ENCODE measurements around the gene ZZZ3.

DNA sequence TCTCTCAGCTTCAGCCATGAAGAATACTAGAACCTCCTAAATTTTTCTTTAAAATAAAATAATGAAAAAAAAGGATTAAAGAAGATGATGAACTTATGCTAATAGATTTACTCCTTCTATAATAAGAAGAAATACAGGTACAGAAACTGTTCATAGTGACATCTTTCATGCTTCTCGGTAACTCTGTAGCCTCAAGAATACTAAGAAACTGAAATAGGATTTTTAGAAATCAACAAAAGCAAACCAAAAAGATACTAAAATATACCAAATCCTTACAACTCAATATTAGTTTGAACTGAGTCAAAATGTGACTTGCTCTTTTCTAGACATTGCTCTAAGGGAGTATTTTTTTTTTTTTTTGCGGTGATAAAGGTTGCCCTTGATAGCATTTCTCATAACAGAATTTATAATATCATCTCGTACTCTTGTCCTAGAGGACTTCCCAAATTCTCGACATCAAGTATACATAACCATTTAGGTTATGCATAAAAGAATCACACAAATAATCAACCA is 42.8 kb downstream of the ZZZ3 start:
- TF ChIP-seq, protein P1, sequence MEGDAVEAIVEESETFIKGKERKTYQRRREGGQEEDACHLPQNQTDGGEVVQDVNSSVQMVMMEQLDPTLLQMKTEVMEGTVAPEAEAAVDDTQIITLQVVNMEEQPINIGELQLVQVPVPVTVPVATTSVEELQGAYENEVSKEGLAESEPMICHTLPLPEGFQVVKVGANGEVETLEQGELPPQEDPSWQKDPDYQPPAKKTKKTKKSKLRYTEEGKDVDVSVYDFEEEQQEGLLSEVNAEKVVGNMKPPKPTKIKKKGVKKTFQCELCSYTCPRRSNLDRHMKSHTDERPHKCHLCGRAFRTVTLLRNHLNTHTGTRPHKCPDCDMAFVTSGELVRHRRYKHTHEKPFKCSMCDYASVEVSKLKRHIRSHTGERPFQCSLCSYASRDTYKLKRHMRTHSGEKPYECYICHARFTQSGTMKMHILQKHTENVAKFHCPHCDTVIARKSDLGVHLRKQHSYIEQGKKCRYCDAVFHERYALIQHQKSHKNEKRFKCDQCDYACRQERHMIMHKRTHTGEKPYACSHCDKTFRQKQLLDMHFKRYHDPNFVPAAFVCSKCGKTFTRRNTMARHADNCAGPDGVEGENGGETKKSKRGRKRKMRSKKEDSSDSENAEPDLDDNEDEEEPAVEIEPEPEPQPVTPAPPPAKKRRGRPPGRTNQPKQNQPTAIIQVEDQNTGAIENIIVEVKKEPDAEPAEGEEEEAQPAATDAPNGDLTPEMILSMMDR (conservative IDR thresholded peaks at IDR 0.05; ENCODE audit: low read length) = no peak
- no peak for TF ChIP-seq EZH2phosphoT487 (IDR thresholded peaks at IDR 0.05; ENCODE audit: borderline replicate concordance, low read depth, low read length)

Data from OCI-LY7 (cell line).